Spleen (tissue), 11 donors: ENCODE results near the gene FAM83G. TPM values are rescaled to one million over a fixed set of nuclear protein-coding genes. Genes with fewer than 3 reads are reported as not detected.

Experiments
- DNase-seq: peaks from one replicate; pipeline ENCODE4 v3.0.0-alpha.2; 2020
- H3K27ac ChIP-seq, 8 donors: fragments of 200-600 bp; sonication (generic) in 7 of 8; 1 replicate in 4 of 8; 2 replicates in 4 of 8; pipeline versions ENCODE4 v1.5.0 to v1.8.0; 2016 to 2021; ENCODE audit warnings: inconsistent platforms in 4 of 8, mild to moderate bottlenecking in 4 of 8, moderate library complexity in 1 of 8
- H3K27me3 ChIP-seq, 7 donors: fragments of 200-600 bp; sonication (generic) in 6 of 7; replicated peaks in 1 of 7; 1 replicate in 4 of 7; 2 replicates in 3 of 7; pipeline versions ENCODE4 v1.5.0 to v1.8.0; 2016 to 2021; ENCODE audit warnings: inconsistent platforms in 3 of 7, mild to moderate bottlenecking in 1 of 7
- H3K36me3 ChIP-seq, 6 donors: fragments of 200-600 bp; sonication (generic) in 5 of 6; 1 replicate in 4 of 6; 2 replicates in 2 of 6; pipeline versions ENCODE4 v1.5.0 to v1.8.0; 2016 to 2021; ENCODE audit warnings: inconsistent platforms in 2 of 6
- H3K4me1 ChIP-seq, 6 donors: fragments of 200-600 bp; sonication (generic) in 5 of 6; 1 replicate in 3 of 6; 2 replicates in 3 of 6; pipeline versions ENCODE4 v1.5.0 to v1.8.0; 2016 to 2021; ENCODE audit warnings: inconsistent platforms in 3 of 6
- H3K4me3 ChIP-seq, 8 donors: fragments of 200-600 bp; sonication (generic) in 7 of 8; 1 replicate in 4 of 8; 2 replicates in 4 of 8; pipeline versions ENCODE4 v1.5.0 to v1.8.0; 2016 to 2021; ENCODE audit warnings: inconsistent platforms in 4 of 8, mild to moderate bottlenecking in 4 of 8, moderate library complexity in 2 of 8
- H3K9me3 ChIP-seq, 8 donors: fragments of 200-600 bp; sonication (generic) in 7 of 8; 1 replicate in 4 of 8; 2 replicates in 4 of 8; pipeline versions ENCODE4 v1.5.0 to v1.8.0; 2016 to 2021; ENCODE audit warnings: inconsistent platforms in 4 of 8
- CTCF ChIP-seq, 11 experiments: fragments of 200-600 bp in 7 of 11; fragments of 450-650 bp in 4 of 11; sonication (generic) in 4 of 11; IDR thresholded peaks in 8 of 11; conservative IDR thresholded peaks in 3 of 11; 1 replicate in 7 of 11; 2 replicates in 4 of 11; pipeline versions ENCODE4 v1.4.0 to v1.8.0; 2016 to 2021; ENCODE audit warnings: antibody characterized with exemption in 11 of 11, inconsistent platforms in 4 of 11, mild to moderate bottlenecking in 1 of 11
- POLR2A ChIP-seq, 3 donors: fragments of 450-650 bp; IDR thresholded peaks; one replicate each; pipeline ENCODE4 v1.5.1; 2017; ENCODE audit warnings: antibody characterized with exemption in 3 of 3, mild to moderate bottlenecking in 1 of 3
- POLR2AphosphoS5 ChIP-seq, 3 donors: sonication (generic); formaldehyde crosslinking; IDR thresholded peaks; one replicate each; pipeline ENCODE4 v1.5.1; 2017; ENCODE audit warnings: antibody characterized with exemption in 3 of 3
- WGBS, 5 donors: extraction: QIAGEN DNeasy Blood & Tissue Kit in 3 of 5; methylation state at CpG; one replicate each; pipeline versions ENCODE4 v1.1.5 to v1.1.7; 2013 to 2018; 5-methylcytosine and 5-hydroxymethylcytosine counted together
- intact Hi-C: fragments of 100-400 bp; cut with DNase I; formaldehyde crosslinking; loops from one replicate; pipeline ENCODE4 v1.15.0; 2023; ENCODE audit warnings: low total_unique reads
- polyA plus RNA-seq, 3 donors: library from polyadenylated mRNA; stranded (reverse); fragments of 200-250 nt; gene quantifications; one replicate each; pipeline ENCODE4 v1.2.1, GENCODE V29; 2013
- total RNA-seq, 7 donors: library from RNA; depleted of rRNA in 3 of 7; stranded (reverse); fragments of >200 nt in 3 of 7; fragmentation: NEBNext Ultra II Directional in 4 of 7; extraction: Animal tissue kit (Norgen Biotek cat#: 25700) in 4 of 7; gene quantifications; one replicate each; pipeline versions ENCODE4 v1.1.0 to v1.2.1, GENCODE V29; 2016 to 2021
- donor health status: healthy with polysubstance abuse.
- donor health status: DM: no; HTN: no; CAD: no; lungs with moderate emphysema.
- donor health status: DM: no; HTN: no; CAD: no.
- donor health status: Bipolar disorder and iron deficiency.
- donor health status: healthy.
- donor health status: DM: no; HTN: no; CAD: no.
- donor health status: DM: yes; HTN: yes; CAD: no.

The FAM83G gene
- total and polyA plus RNA-seq, 10 donors: 1.3 to 5.4 (median 4.6) TPM

GRCh38 chr17:18950944-18951905 lies 53.3 kb downstream of the FAM83G start:
- TF ChIP-seq POLR2AphosphoS5 (IDR thresholded peaks at IDR 0.05) (no peak), POLR2A (IDR thresholded peaks at IDR 0.05) (no peak), CTCF (IDR thresholded peaks at IDR 0.05 in 8 of 11, conservative IDR thresholded peaks at IDR 0.05 in 3 of 11) (no peak)
- WGBS, 5 donors: 78 to 89% (median 85%) methylated on average over 27 to 34 of the region's 34 CpGs
- DNase-seq: peak; percentile 39
- intact Hi-C loops: no loop called here
- Histone ChIP-seq H3K36me3 (no peaks in the 10 kb centered on the region), H3K27me3 (peaks cover 0 to 33% (median 0%) of the 10 kb centered on the region in 7 donors), H3K4me1 (peaks cover 0 to 10% (median 0%) of the 10 kb centered on the region in 6 donors), H3K9me3 (no peaks in the 10 kb centered on the region), H3K4me3 (no peak overlapping the region), H3K27ac (no peak overlapping the region)

- Histone ChIP-seq H3K4me3 (no peak overlapping the region), H3K27ac (no peak overlapping the region), H3K9me3 (no peaks in the 10 kb centered on the region), H3K27me3 (peaks cover 0 to 42% (median 0%) of the 10 kb centered on the region in 7 donors), H3K4me1 (peaks cover 0 to 5% (median 0%) of the 10 kb centered on the region in 6 donors), H3K36me3 (no peaks in the 10 kb centered on the region)
- TF ChIP-seq POLR2AphosphoS5 (IDR thresholded peaks at IDR 0.05) (no peak), CTCF (IDR thresholded peaks at IDR 0.05 in 8 of 11, conservative IDR thresholded peaks at IDR 0.05 in 3 of 11) (no peak), POLR2A (IDR thresholded peaks at IDR 0.05) (no peak)
- intact Hi-C loops: no loop called here
- WGBS, 5 donors: 45 to 65% (median 51%) methylated on average over 4 of the region's 4 CpGs
- no peak for DNase-seq
These were observed 54.2 kb downstream of the FAM83G start for GRCh38 chr17:18950346-18950745.

- Histone ChIP-seq H3K4me3 (no peak overlapping the region), H3K27me3 (peaks cover 0 to 43% (median 0%) of the 10 kb centered on the region in 7 donors), H3K4me1 (peaks cover 0 to 5% (median 0%) of the 10 kb centered on the region in 6 donors), H3K27ac (no peak overlapping the region), H3K9me3 (no peaks in the 10 kb centered on the region), H3K36me3 (no peaks in the 10 kb centered on the region)
- DNase-seq: no peak
- intact Hi-C loops: loop anchor here (10.0 kb wide), 1 partner anchor 65 kb away; no protein-coding TSS in a partner anchor
- no peak for TF ChIP-seq POLR2A (IDR thresholded peaks at IDR 0.05)
- TF ChIP-seq POLR2AphosphoS5 (IDR thresholded peaks at IDR 0.05): no peak
- no peak for TF ChIP-seq CTCF (IDR thresholded peaks at IDR 0.05 in 8 of 11, conservative IDR thresholded peaks at IDR 0.05 in 3 of 11)
- WGBS, 5 donors: 76 to 89% (median 84%) methylated on average over 5 to 6 of the region's 6 CpGs
These were observed 55.0 kb downstream of the FAM83G start for GRCh38 chr17:18949566-18949965.

GRCh38 chr17:18948476-18949006 lies 56.0 kb downstream of the FAM83G start:
- H3K27me3 ChIP-seq: peaks cover 0 to 43% (median 0%) of the 10 kb centered on the region in 7 donors
- WGBS, 5 donors: 81 to 90% (median 85%) methylated on average over 8 of the region's 8 CpGs
- TF ChIP-seq POLR2AphosphoS5 (IDR thresholded peaks at IDR 0.05) (no peak), CTCF (IDR thresholded peaks at IDR 0.05 in 8 of 11, conservative IDR thresholded peaks at IDR 0.05 in 3 of 11) (no peak), POLR2A (IDR thresholded peaks at IDR 0.05) (no peak)
- H3K36me3 ChIP-seq: no peaks in the 10 kb centered on the region
- H3K4me3 ChIP-seq: no peak overlapping the region
- intact Hi-C loops: loop anchor here (10.0 kb wide), 1 partner anchor 66 kb away; no protein-coding TSS in a partner anchor
- peaks cover 0 to 5% (median 0%) of the 10 kb centered on the region in 6 donors for H3K4me1 ChIP-seq
- no peaks in the 10 kb centered on the region for H3K9me3 ChIP-seq
- H3K27ac ChIP-seq: no peak overlapping the region
- no peak for DNase-seq
